HG03196 (cell line): Measurements from ENCODE around the gene SP1.
A peak's percentile ranks its signal among the peaks of the same experiment; 100 is the strongest.
"Not testable (repeated sequence)": the region's sequence is repeated elsewhere in the genome, so short reads cannot be mapped to it uniquely, and the experiment has no call there.

Experiments
- ATAC-seq: cut with Tn5 transposase; IDR thresholded peaks from one replicate; pipeline ENCODE4 v1.9.1; 2021; ENCODE audit not compliant: unreplicated experiment

The SP1 gene

GRCh38 chr12:53380104-53380793, at the start of gene SP1:
Gene SP1 (plus strand): TSS chr12:53380176. CDS start chr12:53380292, 116 bp downstream.
- ATAC-seq: peak; percentile 37

DNA sequence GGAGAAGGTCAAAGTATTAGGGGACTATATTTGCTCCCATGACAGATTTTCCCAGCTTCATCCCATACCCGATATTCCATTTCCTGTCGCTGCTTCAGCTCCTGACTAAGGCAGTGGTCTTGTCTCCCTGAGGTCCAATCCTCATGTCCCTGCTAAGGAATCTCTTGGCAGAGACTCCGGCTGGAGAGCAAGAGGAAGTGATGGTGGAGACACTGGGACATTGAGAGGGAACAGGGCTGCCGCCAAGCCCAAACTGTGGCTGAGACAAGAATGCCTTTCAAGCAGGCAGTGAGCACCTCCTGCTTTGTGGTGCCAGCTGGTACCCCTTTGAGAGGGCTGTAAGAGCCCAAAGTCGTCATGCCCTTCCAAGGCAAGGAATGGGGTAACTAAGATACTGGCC, 49.3 kb upstream of the SP1 start:
- no peak for ATAC-seq

DNA sequence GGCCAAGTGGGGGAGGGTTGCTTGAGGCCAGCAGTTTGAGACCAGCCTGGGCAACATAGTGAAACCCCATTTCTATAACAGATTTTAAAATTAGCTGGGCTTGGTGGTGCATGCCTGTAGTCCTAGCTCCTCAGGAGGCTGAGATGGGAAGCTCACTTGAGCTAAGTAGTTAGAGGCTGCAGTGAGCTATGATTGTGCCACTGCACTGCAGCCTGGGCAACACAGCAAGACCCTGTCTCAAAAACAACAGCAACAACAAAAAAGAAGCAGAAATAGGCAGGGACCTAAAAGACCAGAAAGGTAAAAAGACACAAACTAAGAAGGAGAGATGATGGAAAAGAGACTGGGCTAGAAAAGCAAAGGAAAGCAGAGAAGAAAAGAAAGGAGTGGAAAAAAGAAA, 47.6 kb upstream of the SP1 start:
- ATAC-seq: not testable (repeated sequence)

GRCh38 chr12:53332744-53333143, 47.2 kb upstream of the SP1 start:
- ATAC-seq: no peak

DNA sequence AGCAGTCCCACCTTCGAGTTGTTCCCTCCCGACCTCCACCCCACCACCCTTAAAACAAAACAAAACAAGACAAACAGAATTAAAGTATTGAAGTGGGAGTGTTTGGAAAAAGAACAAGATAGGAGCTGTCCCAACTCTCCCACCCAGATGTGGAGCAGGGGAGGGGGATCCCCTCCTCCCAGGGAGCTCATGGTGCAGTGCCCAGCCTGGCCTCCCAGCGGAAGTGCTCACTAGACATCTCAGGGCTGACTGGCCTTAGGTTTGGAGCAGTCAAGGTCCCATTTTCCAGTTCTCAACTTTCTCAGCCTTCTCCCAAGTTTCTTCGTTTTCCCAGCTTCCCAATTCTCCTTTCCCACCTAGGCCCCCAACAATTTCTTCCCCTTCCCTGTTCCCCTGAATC, 46.7 kb upstream of the SP1 start:
- no peak for ATAC-seq

DNA sequence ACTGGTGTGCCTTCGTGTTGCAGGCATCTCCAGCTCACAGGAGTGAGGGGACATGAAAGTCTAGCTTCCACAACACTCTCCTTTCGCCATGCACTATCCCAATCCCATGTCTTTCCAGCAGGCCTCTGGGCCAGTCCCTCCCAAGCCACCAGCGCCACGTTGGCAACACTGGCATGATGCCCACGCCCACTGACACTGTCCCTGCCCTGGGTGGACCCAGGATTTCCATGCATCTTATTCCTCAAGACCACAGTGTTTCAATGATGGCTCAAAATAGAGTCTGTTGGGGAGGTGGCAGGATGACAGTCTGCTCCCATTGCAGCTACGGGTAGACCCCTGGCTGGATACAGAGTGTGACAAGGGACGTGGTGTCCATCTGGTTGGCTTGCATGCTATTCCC, 46.1 kb upstream of the SP1 start:
- ATAC-seq: no peak

- no peak for ATAC-seq
Measured at GRCh38 chr12:53334822-53335221, 45.2 kb upstream of the SP1 start.

DNA sequence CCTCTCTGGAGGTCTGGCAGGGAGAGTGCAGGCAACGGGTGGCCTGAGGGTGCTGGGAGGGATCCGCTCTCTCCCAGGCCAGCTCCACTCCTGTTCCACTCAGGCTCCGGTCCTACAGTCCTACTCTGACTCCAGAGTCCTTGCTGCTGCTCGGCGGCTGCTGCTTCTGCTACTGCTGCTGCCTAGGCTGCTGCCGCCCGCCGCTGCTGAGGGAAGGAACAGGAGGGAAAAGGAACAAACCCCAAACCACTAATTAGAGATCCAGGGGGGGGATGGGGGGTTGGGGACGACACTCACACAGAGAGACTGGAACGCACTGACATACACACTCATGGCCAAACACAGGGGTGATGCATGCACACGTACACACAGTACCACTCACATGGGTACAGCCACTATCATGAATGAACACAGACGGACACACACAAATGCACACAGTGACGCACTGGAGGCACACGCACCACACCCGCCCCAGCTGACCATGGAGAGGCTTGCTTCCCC, 43.7 kb upstream of the SP1 start, which contains the start of gene SP7:
Gene SP7 (minus strand): TSS at position 174 of the 501 bp plus-strand sequence. CDS start 708 bp downstream, outside the sequence.
- ATAC-seq: no peak

DNA sequence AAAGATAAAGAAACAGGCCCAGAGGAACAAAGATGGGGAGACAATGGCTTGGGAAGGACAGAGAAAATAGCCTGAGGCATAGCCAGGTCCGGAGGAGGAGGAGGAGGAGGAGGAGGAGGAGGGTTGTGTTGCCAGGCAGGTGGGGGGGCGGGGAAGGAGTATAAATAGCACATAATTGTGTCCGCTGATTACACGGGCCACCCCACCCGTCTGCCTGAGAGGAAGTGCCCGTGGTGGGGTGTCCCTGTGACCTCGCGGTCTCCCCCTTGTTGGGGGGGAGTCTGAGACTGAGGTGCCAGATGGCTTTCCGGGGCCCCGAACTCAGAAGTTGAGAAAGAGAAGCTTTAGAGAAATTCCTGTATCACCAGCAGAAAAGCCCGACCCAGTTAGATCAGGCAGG, 42.0 kb upstream of the SP1 start:
- ATAC-seq: no peak

DNA sequence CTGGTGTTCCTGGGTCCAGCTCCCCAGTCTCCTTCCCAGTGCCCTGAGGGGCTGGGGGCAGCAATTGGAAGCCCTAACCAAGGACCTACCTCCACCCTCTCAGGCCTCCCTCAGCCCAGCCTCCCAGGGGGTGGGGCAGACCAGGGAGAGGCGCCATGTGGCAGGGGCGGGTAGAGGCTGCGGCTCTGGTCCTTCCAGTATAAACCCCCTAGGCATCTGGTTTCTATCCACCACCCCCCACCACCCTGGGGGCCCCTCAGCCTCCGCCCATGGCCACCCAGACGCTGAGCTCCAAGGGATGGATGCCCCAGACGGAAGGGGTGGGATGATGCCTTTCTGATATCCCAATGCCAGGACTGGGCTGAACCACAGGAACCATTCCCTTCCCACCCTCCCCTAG, 41.1 kb upstream of the SP1 start:
- ATAC-seq: no peak

DNA sequence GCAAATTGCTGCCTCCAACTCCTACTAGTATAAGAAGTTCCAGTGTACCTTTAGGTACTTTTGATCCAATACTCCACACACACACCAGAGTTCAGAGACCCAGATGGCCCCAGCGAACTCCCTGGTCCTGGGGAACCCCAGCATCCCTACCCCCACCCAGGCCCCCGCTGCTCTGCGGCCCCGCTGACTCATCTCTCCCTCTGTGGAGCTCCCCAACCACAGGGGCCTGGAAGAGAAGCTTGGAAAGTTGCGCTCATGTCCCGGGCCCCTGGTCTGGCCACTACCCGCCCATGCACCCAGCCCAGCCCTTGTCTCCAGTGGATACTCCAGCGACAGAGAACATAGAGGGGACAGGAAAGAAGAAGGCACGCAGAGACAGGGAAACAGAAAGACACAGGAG, 39.6 kb upstream of the SP1 start:
- no peak for ATAC-seq

DNA sequence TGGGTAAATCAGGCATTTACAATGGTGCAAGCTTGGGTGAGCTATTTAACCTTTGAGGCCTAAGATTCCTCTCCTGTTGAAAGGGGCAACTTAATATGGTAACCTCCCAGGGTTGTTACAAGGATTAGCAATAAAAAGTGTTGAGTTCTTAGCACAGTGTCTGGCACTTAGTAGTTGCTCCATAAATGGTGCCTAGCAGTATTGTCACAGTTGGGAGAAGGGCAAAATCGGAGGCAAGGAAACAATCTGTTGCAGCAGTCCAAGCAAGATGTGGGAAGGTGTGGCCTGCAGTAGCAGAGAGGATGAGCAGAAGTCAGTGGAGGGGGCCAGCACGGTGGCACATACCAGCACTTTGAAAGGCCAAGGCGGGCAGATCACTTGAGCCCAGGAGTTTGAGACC, 36.5 kb upstream of the SP1 start:
- ATAC-seq: no peak

- ATAC-seq: no peak
Measured at GRCh38 chr12:53343969-53344368, 36.0 kb upstream of the SP1 start.

DNA sequence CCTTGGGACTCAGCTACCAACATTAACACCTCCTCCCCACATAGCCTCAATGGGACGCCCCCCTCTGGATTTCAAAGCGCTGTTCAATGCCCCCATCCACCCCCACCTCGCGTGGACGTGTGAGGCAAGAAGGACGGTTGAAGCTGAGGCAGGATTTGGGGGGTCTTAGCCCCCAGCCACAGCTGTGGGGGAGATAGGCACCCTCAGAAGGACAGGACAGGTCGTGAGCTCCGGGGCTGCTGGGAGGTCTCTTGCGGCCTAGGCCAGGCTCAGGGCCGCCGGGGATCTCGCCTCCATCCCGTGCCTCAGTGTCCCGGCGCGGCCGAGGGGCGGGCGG, 35.5 kb upstream of the SP1 start:
- no peak for ATAC-seq

GRCh38 chr12:53344824-53345485, 35.0 kb upstream of the SP1 start:
- no peak for ATAC-seq

- ATAC-seq: no peak
Measured at GRCh38 chr12:53345486-53346188, 34.3 kb upstream of the SP1 start.

DNA sequence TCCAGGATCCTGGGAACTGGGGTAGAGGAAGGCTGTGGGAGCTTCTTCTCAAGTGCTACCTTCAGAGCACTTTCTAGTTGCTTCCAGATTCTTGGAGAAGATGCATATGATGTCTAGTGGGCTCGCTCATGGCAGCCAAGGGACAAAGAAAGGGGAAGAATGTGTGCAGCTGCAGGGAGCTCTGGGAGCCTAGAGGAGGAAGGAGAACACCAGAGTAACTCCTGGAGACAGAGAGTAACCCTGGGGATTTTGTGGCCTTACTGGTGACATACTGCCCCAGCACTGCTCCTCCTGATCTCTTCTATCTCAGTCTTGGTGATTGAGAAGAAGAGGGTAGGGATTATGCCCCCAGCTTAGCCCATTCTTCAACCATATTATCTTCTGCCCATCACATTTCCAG, 33.5 kb upstream of the SP1 start:
- ATAC-seq: no peak

GRCh38 chr12:53347905-53348304, 32.1 kb upstream of the SP1 start:
- ATAC-seq: no peak

- ATAC-seq: peak; percentile 72
Measured at GRCh38 chr12:53352331-53353256, 27.4 kb upstream of the SP1 start.

- ATAC-seq: no peak
Measured at GRCh38 chr12:53353257-53353655, 26.7 kb upstream of the SP1 start.

- no peak for ATAC-seq
Measured at GRCh38 chr12:53355121-53355520, 24.9 kb upstream of the SP1 start.
